GM12878 (cell line): Measurements from ENCODE around the gene MAP3K5. TPM values are rescaled to one million over a fixed set of nuclear protein-coding genes. Genes with fewer than 3 reads are reported as not detected.

Experiments used
- BHLHE40 ChIP-seq, 2 experiments: fragments of 450-650 bp in 1 of 2; IDR thresholded peaks; 2 replicates each; pipeline ENCODE4 v1.6.1; 2011 to 2017; ENCODE audit warnings: low read depth in 2 of 2, borderline replicate concordance in 1 of 2, improper control_type of control experiment in 1 of 2, low read length in 1 of 2, mild to moderate bottlenecking in 1 of 2
- CBFB ChIP-seq: IDR thresholded peaks from 2 replicates; pipeline ENCODE4 v1.6.1; 2016; ENCODE audit warnings: antibody characterized with exemption, low read depth
- CBX3 ChIP-seq: fragments of 200-600 bp; sonication (generic); IDR thresholded peaks from 2 replicates; pipeline ENCODE4 v1.6.1; 2016; ENCODE audit warnings: low read depth, borderline replicate concordance
- CBX5 ChIP-seq: sonication (generic); IDR thresholded peaks from 2 replicates; pipeline ENCODE4 v1.6.1; 2016; ENCODE audit warnings: low read depth, moderate library complexity, mild to moderate bottlenecking, inconsistent platforms
- CHD2 ChIP-seq: IDR thresholded peaks from 2 replicates; pipeline ENCODE4 v1.6.1; 2011; ENCODE audit warnings: low read depth, low read length, improper control_type of control experiment, borderline replicate concordance
- CREM ChIP-seq: IDR thresholded peaks from 2 replicates; pipeline ENCODE4 v1.6.1; 2014; ENCODE audit warnings: antibody characterized with exemption, low read depth
- FOXK2 ChIP-seq: fragments of 450-650 bp; IDR thresholded peaks from 2 replicates; pipeline ENCODE4 v1.6.1; 2017; ENCODE audit warnings: mild to moderate bottlenecking, moderate library complexity
- HDAC6 ChIP-seq: fragments of 200-600 bp; sonication (generic); IDR thresholded peaks from one replicate; pipeline ENCODE4 v1.8.0; 2017; ENCODE audit warnings: antibody characterized with exemption; ENCODE audit not compliant: unreplicated experiment
- KAT2A ChIP-seq: conservative IDR thresholded peaks from 2 replicates; pipeline ENCODE4 v1.6.1; 2011; ENCODE audit warnings: low read depth, low read length; ENCODE audit not compliant: control insufficient read depth
- LARP7 ChIP-seq: fragments of 450-650 bp; IDR thresholded peaks from 2 replicates; pipeline ENCODE4 v1.6.1; 2017; ENCODE audit warnings: mild to moderate bottlenecking
- MXI1 ChIP-seq: fragments of 150-350 bp; IDR thresholded peaks from 2 replicates; pipeline ENCODE4 v1.6.1; 2011; ENCODE audit warnings: low read depth, mild to moderate bottlenecking, inconsistent platforms, low read length, improper control_type of control experiment
- NR2C1 ChIP-seq: fragments of 450-650 bp; IDR thresholded peaks from 2 replicates; pipeline ENCODE4 v1.6.1; 2017; ENCODE audit warnings: antibody characterized with exemption, mild to moderate bottlenecking, moderate library complexity
- NR2F1 ChIP-seq: fragments of 450-650 bp; conservative IDR thresholded peaks from 2 replicates; pipeline ENCODE4 v1.6.1; 2017; ENCODE audit warnings: mild to moderate bottlenecking
- POLR2AphosphoS2 ChIP-seq: IDR thresholded peaks from 2 replicates; pipeline ENCODE4 v1.6.1; 2011; ENCODE audit warnings: low read depth, mild to moderate bottlenecking, low read length, improper control_type of control experiment, moderate library complexity
- POU2F2 ChIP-seq: IDR thresholded peaks from 3 replicates; pipeline ENCODE4 v1.6.1; 2011; ENCODE audit warnings: low read depth, mild to moderate bottlenecking, low read length, borderline replicate concordance
- RAD21 ChIP-seq: IDR thresholded peaks from 2 replicates; pipeline ENCODE4 v1.6.1; 2011; ENCODE audit warnings: mild to moderate bottlenecking, low read depth, low read length, moderate library complexity; ENCODE audit not compliant: insufficient read depth
- RAD51 ChIP-seq: fragments of 450-650 bp; IDR thresholded peaks from 2 replicates; pipeline ENCODE4 v1.6.1; 2016; ENCODE audit warnings: moderate library complexity, mild to moderate bottlenecking, inconsistent platforms
- RELA ChIP-seq: fragments of 450-650 bp; IDR thresholded peaks from 2 replicates; pipeline ENCODE4 v1.8.0; 2014; ENCODE audit warnings: borderline replicate concordance; ENCODE audit not compliant: partially characterized antibody
- RUNX3 ChIP-seq: IDR thresholded peaks from 2 replicates; pipeline ENCODE4 v1.6.1; 2012; ENCODE audit warnings: low read length, inconsistent platforms
- SIX5 ChIP-seq: IDR thresholded peaks from 2 replicates; pipeline ENCODE4 v1.6.1; 2011; ENCODE audit warnings: mild to moderate bottlenecking, low read depth, low read length, moderate library complexity; ENCODE audit not compliant: severe bottlenecking
- SMARCA5 ChIP-seq: fragments of 450-650 bp; IDR thresholded peaks from 2 replicates; pipeline ENCODE4 v1.6.1; 2017; ENCODE audit warnings: mild to moderate bottlenecking
- SREBF1 ChIP-seq: IDR thresholded peaks from 2 replicates; pipeline ENCODE4 v1.6.1; 2012; ENCODE audit warnings: mild to moderate bottlenecking, low read length
- SUPT20H ChIP-seq: IDR thresholded peaks from 2 replicates; pipeline ENCODE4 v1.6.1; 2011; ENCODE audit warnings: low read depth, mild to moderate bottlenecking, low read length, moderate library complexity, borderline replicate concordance; ENCODE audit not compliant: control insufficient read depth
- ZNF274 ChIP-seq: IDR thresholded peaks from one replicate; pipeline ENCODE4 v1.8.0; 2011; ENCODE audit not compliant: insufficient read length, insufficient read depth
- ZSCAN29 ChIP-seq: fragments of 450-650 bp; IDR thresholded peaks from 2 replicates; pipeline ENCODE4 v1.6.1; 2017; ENCODE audit warnings: mild to moderate bottlenecking, moderate library complexity
- polyA plus RNA-seq, 11 experiments: library from polyadenylated mRNA; depleted of rRNA in 4 of 11; unstranded in 6 of 11; stranded (reverse) in 5 of 11; fragments of >200 nt; fragmentation: Nextera tagmentation in 4 of 11; fragmentation: Illumina TruSeq in 1 of 11; extraction: Ambion mirVana in 4 of 11; extraction: Trizol in 1 of 11; gene quantifications; 1 replicate in 1 of 11; 2 replicates in 10 of 11; pipeline versions ENCODE4 v1.2.1 to v1.2.3, GENCODE V29; 2011 to 2016; ENCODE audit warnings: inconsistent platforms in 2 of 11, missing spikeins in 2 of 11, low read depth in 1 of 11
- total RNA-seq, 4 experiments: library from RNA; depleted of rRNA in 3 of 4; stranded (reverse); fragments of >200 nt in 3 of 4; fragmentation: Illumina TruSeq in 1 of 4; extraction: Trizol in 1 of 4; gene quantifications; 2 replicates each; pipeline versions ENCODE4 v1.2.1 to v1.2.3, GENCODE V29; 2013 to 2021
- TF ChIP-seq, protein P1 (sequence below): fragments of 450-650 bp; IDR thresholded peaks from 2 replicates; pipeline ENCODE4 v1.6.1; 2018; ENCODE audit warnings: mild to moderate bottlenecking, low read depth, moderate library complexity; ENCODE audit not compliant: partially characterized antibody
- TF ChIP-seq, protein P2 (sequence below): fragments of 450-650 bp; IDR thresholded peaks from 2 replicates; pipeline ENCODE4 v1.6.1; 2016; ENCODE audit warnings: mild to moderate bottlenecking
- TF ChIP-seq, protein P3 (sequence below): IDR thresholded peaks from 2 replicates; pipeline ENCODE4 v1.6.1; 2011; ENCODE audit warnings: low read depth, low read length, improper control_type of control experiment, borderline replicate concordance

The MAP3K5 gene
- total and polyA plus RNA-seq, 10 of the 15 experiments (the other 5 are each of a cell fraction or from before 2014, with no cell fraction given): 5.4 to 34.3 (median 26.4) TPM

DNA sequence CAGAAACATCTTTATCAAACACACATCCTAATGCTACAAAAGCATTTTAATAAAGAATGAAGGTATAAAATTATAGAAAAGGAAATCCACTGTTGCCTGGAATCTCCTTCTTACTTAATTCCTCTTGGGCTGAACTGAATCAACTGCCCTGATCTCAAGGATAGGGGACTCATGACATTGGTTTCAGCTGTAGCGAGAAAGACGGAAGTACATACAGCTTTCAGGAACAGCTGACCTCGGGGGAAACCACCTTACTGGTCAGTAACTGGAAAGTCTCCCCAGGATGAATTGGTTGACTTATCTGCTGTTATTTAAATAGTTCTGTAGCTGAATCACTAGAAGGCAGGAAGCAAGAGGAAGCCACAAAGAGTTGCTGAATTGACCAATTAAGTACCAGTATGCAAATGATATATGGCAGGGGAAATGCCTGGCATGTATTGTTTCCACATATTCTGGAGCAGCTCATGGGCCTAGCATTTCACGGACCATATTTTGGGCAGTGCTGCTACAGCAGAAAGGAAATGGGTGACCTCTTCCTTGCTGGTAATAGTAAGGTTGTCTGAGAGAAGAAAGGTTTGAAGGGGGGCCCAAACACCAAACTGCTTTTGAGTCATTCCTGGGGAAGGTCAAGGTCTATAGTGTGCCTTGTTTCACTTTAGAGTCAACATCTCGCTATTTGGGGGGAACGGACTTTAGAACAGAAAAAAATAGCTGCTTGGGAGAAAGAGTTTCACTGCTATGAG lies 198.4 kb downstream of the MAP3K5 start (continued):
- TF ChIP-seq BHLHE40 (IDR thresholded peaks at IDR 0.05; ENCODE audit: borderline replicate concordance in 1 of 2, low read depth in 2 of 2, low read length in 1 of 2) (peak in 1 of 2 experiments; percentile 7; a peak in 1 of 4 replicates), CBFB (peak; percentile 64; the same call in 1 of the 2 replicates), SUPT20H (no peak), CBX5 (peak; percentile 53; the same call in 1 of the 2 replicates), LARP7 (no peak), ZNF274 (no peak), ZSCAN29 (no peak), SIX5 (no peak), FOXK2 (no peak), HDAC6 (no peak), SREBF1 (no peak), KAT2A (no peak), SMARCA5 (no peak), RAD21 (no peak), CREM (no peak), CBX3 (no peak), NR2C1 (no peak), RUNX3 (peak; percentile 90; the same call in 1 of the 2 replicates), POU2F2 (peak; percentile 98; the same call in 2 of the 3 replicates), MXI1 (0 out of 2 replicates have a peak, but pooled peaks have one; percentile 13), RELA (peak; percentile 33), CHD2 (no peak), RAD51 (peak; percentile 87), NR2F1 (peak; percentile 51), POLR2AphosphoS2 (no peak)
- TF ChIP-seq, protein P1, sequence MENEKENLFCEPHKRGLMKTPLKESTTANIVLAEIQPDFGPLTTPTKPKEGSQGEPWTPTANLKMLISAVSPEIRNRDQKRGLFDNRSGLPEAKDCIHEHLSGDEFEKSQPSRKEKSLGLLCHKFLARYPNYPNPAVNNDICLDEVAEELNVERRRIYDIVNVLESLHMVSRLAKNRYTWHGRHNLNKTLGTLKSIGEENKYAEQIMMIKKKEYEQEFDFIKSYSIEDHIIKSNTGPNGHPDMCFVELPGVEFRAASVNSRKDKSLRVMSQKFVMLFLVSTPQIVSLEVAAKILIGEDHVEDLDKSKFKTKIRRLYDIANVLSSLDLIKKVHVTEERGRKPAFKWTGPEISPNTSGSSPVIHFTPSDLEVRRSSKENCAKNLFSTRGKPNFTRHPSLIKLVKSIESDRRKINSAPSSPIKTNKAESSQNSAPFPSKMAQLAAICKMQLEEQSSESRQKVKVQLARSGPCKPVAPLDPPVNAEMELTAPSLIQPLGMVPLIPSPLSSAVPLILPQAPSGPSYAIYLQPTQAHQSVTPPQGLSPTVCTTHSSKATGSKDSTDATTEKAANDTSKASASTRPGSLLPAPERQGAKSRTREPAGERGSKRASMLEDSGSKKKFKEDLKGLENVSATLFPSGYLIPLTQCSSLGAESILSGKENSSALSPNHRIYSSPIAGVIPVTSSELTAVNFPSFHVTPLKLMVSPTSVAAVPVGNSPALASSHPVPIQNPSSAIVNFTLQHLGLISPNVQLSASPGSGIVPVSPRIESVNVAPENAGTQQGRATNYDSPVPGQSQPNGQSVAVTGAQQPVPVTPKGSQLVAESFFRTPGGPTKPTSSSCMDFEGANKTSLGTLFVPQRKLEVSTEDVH: no peak
- TF ChIP-seq, protein P2, sequence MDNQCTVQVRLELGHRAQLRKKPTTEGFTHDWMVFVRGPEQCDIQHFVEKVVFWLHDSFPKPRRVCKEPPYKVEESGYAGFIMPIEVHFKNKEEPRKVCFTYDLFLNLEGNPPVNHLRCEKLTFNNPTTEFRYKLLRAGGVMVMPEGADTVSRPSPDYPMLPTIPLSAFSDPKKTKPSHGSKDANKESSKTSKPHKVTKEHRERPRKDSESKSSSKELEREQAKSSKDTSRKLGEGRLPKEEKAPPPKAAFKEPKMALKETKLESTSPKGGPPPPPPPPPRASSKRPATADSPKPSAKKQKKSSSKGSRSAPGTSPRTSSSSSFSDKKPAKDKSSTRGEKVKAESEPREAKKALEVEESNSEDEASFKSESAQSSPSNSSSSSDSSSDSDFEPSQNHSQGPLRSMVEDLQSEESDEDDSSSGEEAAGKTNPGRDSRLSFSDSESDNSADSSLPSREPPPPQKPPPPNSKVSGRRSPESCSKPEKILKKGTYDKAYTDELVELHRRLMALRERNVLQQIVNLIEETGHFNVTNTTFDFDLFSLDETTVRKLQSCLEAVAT: no peak
- TF ChIP-seq, protein P3, sequence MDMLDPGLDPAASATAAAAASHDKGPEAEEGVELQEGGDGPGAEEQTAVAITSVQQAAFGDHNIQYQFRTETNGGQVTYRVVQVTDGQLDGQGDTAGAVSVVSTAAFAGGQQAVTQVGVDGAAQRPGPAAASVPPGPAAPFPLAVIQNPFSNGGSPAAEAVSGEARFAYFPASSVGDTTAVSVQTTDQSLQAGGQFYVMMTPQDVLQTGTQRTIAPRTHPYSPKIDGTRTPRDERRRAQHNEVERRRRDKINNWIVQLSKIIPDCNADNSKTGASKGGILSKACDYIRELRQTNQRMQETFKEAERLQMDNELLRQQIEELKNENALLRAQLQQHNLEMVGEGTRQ: peak; percentile 57; the same call in 1 of the 2 replicates
